RWPE2 (cell line): ENCODE results near the gene RRAGD.
A peak's percentile ranks its signal among the peaks of the same experiment; 100 is the strongest.

Source experiments
- ATAC-seq: fragments of 200-7000 bp; cut with Tn5 transposase; 3 replicates; pipeline ENCODE4 v1.9.1; 2021; ENCODE audit warnings: low read depth
- DNase-seq: peaks from one replicate; pipeline ENCODE4 v3.0.0-alpha.2; 2020; ENCODE audit warnings: low spot score
- H3K27ac ChIP-seq: fragments of 450-650 bp; 2 replicates; pipeline ENCODE4 v1.5.1; 2017; ENCODE audit warnings: mild to moderate bottlenecking; ENCODE audit not compliant: poor library complexity, severe bottlenecking
- H3K27me3 ChIP-seq: fragments of 250-450 bp; sonication (Bioruptor Pico); 2 replicates; pipeline ENCODE4 v1.5.1; 2021; ENCODE audit warnings: mild to moderate bottlenecking, moderate library complexity; ENCODE audit not compliant: insufficient read depth, poor library complexity, severe bottlenecking
- H3K36me3 ChIP-seq: fragments of 250-450 bp; sonication (Bioruptor Pico); 2 replicates; pipeline ENCODE4 v1.5.1; 2020; ENCODE audit warnings: low read depth, mild to moderate bottlenecking, moderate library complexity
- H3K4me1 ChIP-seq: fragments of 250-450 bp; sonication (Bioruptor Pico); 2 replicates; pipeline ENCODE4 v1.5.1; 2021; ENCODE audit warnings: mild to moderate bottlenecking, moderate library complexity; ENCODE audit not compliant: insufficient read depth, poor library complexity, severe bottlenecking
- H3K4me3 ChIP-seq: fragments of 250-450 bp; sonication (Bioruptor Pico); 2 replicates; pipeline ENCODE4 v1.5.1; 2021; ENCODE audit warnings: mild to moderate bottlenecking, moderate library complexity; ENCODE audit not compliant: severe bottlenecking
- H3K9me3 ChIP-seq: fragments of 250-450 bp; sonication (Bioruptor Pico); 2 replicates; pipeline ENCODE4 v1.5.1; 2021; ENCODE audit warnings: mild to moderate bottlenecking, moderate library complexity; ENCODE audit not compliant: severe bottlenecking
- CTCF ChIP-seq: fragments of 450-650 bp; IDR thresholded peaks from one replicate; pipeline ENCODE4 v1.5.1; 2017; ENCODE audit warnings: mild to moderate bottlenecking, moderate library complexity; ENCODE audit not compliant: poor library complexity, severe bottlenecking

RRAGD gene

GRCh38 chr6:89412071-89413005 lies at the start of gene RRAGD:
Gene RRAGD (minus strand): TSS chr6:89412273. CDS start chr6:89411993, 280 bp downstream.
- Histone ChIP-seq H3K27ac (no peak within 1 kb of the TSS), H3K4me1 (peaks cover 4% of the 10 kb centered on the region), H3K27me3 (peaks cover 54% of the 10 kb centered on the region), H3K4me3 (peak within 1 kb of the TSS; percentile 47), H3K36me3 (no peaks in the 10 kb centered on the region), H3K9me3 (no peaks in the 10 kb centered on the region)
- no peak for DNase-seq
- no peak for TF ChIP-seq CTCF
- ATAC-seq: peak; percentile 40

GRCh38 chr6:89460713-89461112 lies 48.6 kb upstream of the RRAGD start:
- no peaks in the 10 kb centered on the region for H3K36me3 ChIP-seq
- DNase-seq (no peak), ATAC-seq (no peak)
- TF ChIP-seq CTCF: no peak
- no peaks in the 10 kb centered on the region for H3K4me1 ChIP-seq
- no peaks in the 10 kb centered on the region for H3K9me3 ChIP-seq
- H3K27ac ChIP-seq: no peak overlapping the region
- H3K27me3 ChIP-seq: no peaks in the 10 kb centered on the region
- no peak overlapping the region for H3K4me3 ChIP-seq

GRCh38 chr6:89459501-89459900 lies 47.4 kb upstream of the RRAGD start:
- no peaks in the 10 kb centered on the region for H3K4me1 ChIP-seq
- H3K27ac ChIP-seq: no peak overlapping the region
- ATAC-seq (no peak), DNase-seq (no peak)
- H3K4me3 ChIP-seq: no peak overlapping the region
- no peaks in the 10 kb centered on the region for H3K36me3 ChIP-seq
- no peaks in the 10 kb centered on the region for H3K9me3 ChIP-seq
- no peaks in the 10 kb centered on the region for H3K27me3 ChIP-seq
- no peak for TF ChIP-seq CTCF

GRCh38 chr6:89458704-89459103 lies 46.6 kb upstream of the RRAGD start:
- H3K4me1 ChIP-seq: no peaks in the 10 kb centered on the region
- H3K27me3 ChIP-seq: no peaks in the 10 kb centered on the region
- no peaks in the 10 kb centered on the region for H3K9me3 ChIP-seq
- no peaks in the 10 kb centered on the region for H3K36me3 ChIP-seq
- TF ChIP-seq CTCF: no peak
- DNase-seq (no peak), ATAC-seq (no peak)
- no peak overlapping the region for H3K27ac ChIP-seq
- H3K4me3 ChIP-seq: no peak overlapping the region

- H3K27ac ChIP-seq: no peak overlapping the region
- H3K27me3 ChIP-seq: no peaks in the 10 kb centered on the region
- no peak for TF ChIP-seq CTCF
- H3K4me3 ChIP-seq: no peak overlapping the region
- no peaks in the 10 kb centered on the region for H3K4me1 ChIP-seq
- DNase-seq (no peak), ATAC-seq (no peak)
- H3K36me3 ChIP-seq: no peaks in the 10 kb centered on the region
- no peaks in the 10 kb centered on the region for H3K9me3 ChIP-seq
These were observed 42.2 kb upstream of the RRAGD start for GRCh38 chr6:89454300-89454699.
